ENCODE data around the gene CHD1.

- TF ChIP-seq, protein P1, sequence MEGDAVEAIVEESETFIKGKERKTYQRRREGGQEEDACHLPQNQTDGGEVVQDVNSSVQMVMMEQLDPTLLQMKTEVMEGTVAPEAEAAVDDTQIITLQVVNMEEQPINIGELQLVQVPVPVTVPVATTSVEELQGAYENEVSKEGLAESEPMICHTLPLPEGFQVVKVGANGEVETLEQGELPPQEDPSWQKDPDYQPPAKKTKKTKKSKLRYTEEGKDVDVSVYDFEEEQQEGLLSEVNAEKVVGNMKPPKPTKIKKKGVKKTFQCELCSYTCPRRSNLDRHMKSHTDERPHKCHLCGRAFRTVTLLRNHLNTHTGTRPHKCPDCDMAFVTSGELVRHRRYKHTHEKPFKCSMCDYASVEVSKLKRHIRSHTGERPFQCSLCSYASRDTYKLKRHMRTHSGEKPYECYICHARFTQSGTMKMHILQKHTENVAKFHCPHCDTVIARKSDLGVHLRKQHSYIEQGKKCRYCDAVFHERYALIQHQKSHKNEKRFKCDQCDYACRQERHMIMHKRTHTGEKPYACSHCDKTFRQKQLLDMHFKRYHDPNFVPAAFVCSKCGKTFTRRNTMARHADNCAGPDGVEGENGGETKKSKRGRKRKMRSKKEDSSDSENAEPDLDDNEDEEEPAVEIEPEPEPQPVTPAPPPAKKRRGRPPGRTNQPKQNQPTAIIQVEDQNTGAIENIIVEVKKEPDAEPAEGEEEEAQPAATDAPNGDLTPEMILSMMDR (IDR thresholded peaks at IDR 0.05): no peak
- TF ChIP-seq POLR2A (IDR thresholded peaks at IDR 0.05): no peak
- no peak for TF ChIP-seq POLR2AphosphoS5 (IDR thresholded peaks at IDR 0.05)
These were observed 46.4 kb upstream of the CHD1 start for GRCh38 chr5:98975223-98975622.

Data from transverse colon (tissue), 4 donors.